HL-60/S4 (cell line): ENCODE data around the gene OLFM1.
"Not testable (repeated sequence)": the region's sequence is repeated elsewhere in the genome, so short reads cannot be mapped to it uniquely, and the experiment has no call there.

ENCODE experiments used
- in situ Hi-C: fragments of 300-500 bp; cut with MboI; formaldehyde crosslinking; loops from 2 replicates; pipeline ENCODE4 v1.14.3; 2022; ENCODE audit warnings: low sequenced_read_pairs

OLFM1 gene

DNA sequence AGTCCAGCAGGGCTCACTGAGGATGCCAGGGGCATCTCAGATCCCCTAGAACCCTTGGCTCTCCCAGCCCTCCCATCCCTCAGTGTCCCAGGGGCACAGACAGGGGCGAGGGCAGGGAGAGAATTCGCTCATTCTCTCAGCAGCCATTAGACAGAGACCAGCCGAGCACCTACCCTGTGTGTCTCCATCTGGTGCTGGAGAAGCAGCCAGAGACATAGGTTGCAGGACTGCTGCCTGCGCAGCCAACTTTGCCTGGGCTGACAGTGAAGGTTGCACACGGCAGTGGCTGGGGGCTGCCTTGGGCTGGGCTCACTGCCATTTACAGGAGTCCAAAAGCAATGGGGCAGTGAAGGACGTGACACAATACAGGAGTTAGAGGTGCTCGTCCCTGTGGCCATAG is 60.9 kb downstream of the OLFM1 start:
- in situ Hi-C loops = no loop called here

GRCh38 chr9:135149901-135150300 is 62.4 kb downstream of the OLFM1 start:
- in situ Hi-C loops = not testable (repeated sequence)

DNA sequence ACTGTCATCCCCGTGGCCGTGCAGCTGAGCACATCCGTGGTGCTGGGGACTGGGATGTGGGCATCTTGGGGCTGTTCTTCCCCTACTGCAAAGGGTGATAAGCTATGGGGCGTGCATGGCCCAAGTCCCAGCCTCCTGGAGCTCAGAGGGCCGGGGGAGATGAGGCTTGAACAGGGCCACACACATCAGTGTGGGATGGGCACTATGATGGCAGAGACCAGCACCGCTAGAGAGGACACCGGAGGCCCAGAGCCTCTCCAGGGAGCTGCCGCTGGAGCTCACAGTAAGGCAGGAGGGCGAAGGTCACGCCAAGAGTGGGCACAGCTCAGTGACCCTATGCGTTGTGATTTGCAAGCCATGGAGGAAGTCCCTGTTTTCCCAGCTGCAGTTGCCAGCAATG is 63.5 kb downstream of the OLFM1 start:
- in situ Hi-C loops = no loop called here

DNA sequence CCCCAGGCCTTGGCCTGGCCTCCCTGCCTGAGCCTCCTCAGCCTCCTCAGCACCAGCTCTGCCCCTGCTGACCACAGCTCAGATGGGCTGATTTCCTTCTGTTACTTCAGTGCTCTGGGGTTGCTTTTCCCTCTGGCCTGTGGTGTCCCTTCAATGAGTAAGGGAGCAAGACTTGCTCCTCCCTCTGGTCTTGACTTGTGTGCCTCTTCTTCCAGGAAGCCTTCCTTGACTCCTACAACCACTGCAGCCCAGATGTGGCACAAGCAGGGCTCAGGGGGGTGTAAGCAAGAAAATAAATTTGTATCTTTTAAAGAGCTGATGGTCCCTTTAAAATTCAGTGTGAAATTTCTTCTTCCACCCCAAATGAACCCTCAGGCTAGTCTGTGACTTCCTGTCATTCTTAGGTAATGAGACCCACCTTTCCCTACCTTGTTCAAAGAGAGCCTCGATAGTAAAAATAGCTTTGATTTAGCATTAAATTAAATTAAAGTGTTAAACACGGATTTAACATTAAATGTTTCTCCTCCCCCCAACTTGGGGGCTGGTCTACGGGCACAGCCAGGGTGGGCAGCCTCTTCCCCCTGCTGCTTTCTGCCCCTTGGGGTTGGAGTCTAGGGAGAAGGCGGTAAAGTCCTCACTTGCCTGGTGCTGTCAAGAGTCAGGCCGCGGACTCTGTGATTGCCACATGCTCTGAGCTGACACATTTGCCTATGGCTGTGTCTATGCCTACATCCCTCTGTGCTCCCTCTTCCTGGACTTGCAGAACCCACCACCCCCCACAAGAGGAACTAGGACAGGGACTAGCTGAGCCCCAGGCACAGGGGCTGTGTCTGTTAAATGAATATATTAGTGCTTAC is 64.5 kb downstream of the OLFM1 start:
- in situ Hi-C loops = no loop called here

- in situ Hi-C loops = no loop called here
Observed at GRCh38 chr9:135152614-135153334, 65.3 kb downstream of the OLFM1 start.

- in situ Hi-C loops = no loop called here
Observed at GRCh38 chr9:135154050-135154615, 66.7 kb downstream of the OLFM1 start.

DNA sequence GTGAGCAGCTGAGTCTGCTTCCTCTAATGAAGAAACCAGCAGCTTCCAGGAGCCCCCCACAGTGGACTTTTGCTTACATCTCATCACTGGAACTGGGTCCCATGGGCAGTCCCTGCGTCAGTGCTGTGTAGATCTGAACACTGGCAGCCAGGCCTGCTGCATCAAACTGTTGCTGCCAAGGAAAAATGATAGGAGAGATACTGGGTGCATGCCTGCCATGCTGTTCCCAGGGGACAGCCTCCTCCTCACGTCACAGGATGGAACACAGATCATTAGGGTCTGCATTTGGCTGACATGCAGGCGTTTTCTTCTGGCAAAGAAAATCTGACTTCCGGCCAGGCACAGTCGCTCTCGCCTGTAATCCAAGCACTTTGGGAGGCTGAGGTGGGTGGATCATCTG is 67.9 kb downstream of the OLFM1 start:
- in situ Hi-C loops = no loop called here

- in situ Hi-C loops = no loop called here
Observed at GRCh38 chr9:135156525-135157510, 69.3 kb downstream of the OLFM1 start.

GRCh38 chr9:135157856-135158563 is 70.5 kb downstream of the OLFM1 start:
- in situ Hi-C loops = no loop called here

DNA sequence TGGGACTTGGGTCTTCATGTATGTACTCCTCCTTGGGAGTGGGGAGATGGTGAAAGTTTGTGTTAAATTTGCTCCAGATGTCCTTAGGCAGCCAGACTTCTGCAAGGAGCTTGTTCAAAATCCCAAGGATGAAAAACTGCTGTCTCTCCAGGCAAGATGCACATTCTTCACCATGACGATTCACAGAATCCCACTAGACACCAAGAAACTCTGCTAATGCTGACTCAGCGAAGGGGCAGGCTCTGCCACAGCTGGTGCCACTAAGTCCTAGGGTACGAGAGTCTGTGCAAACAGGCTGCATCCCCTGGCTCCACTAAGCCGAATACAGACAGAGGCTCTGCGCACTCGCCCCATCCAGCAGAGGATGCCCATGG is 71.1 kb downstream of the OLFM1 start:
- in situ Hi-C loops = no loop called here

DNA sequence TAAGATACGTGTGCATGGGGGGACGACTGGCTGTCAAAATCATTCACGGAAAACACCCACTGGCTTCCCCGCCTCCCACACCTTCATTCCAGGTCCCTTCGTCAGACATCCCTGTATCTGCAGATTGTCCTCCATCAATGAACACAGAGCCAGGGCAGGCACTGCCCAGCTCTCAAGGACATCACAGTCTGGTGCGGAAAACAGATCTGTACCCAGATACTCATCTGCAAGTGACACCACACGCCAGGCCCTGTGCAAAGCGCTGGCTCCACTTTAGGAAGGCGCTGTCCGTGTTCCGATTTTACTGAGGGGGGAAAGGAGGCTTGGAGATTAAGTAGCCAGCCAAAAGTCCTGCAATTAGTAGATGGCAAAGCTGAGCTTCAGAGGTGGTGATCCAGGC is 72.3 kb downstream of the OLFM1 start:
- in situ Hi-C loops = no loop called here

GRCh38 chr9:135160862-135161261 is 73.4 kb downstream of the OLFM1 start:
- in situ Hi-C loops = no loop called here

GRCh38 chr9:135162599-135162998 is 75.1 kb downstream of the OLFM1 start:
- in situ Hi-C loops = not testable (repeated sequence)

DNA sequence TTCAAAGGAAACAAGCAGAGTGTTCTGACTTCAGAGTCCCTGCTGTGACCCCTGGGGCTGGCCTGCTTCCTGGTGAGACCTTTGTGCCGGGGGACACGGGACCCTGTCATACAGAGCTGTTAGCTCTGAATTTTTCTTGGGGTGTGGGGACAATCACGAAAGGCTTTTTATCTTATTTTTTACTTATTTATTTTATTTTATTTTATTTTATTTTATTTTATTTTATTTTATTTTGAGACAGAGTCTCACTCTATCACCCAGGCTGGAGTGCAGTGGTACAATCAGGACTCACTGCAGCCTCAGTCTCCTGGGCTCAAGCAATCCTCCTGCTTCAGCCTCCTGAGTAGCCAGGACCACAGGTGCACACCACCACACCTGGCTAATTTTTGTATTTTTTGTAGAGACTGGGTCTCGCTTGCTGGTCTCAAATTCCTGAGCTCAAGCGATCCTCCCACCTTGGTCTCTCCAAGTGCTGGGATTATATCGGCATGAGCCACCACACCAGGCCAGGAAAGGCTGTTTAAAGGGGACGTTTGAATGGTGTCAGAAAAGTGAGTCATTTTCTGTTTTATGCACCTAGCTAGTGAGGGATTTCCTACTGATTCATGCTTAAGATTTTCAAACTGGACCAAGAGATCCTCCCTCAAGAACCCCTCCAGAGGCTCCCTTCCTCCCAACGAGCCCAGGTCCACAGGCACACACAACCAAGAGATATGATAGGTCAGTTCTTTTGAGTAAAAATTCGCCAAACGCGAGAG is 75.7 kb downstream of the OLFM1 start:
- in situ Hi-C loops = no loop called here

- in situ Hi-C loops = no loop called here
Observed at GRCh38 chr9:135164036-135164435, 76.6 kb downstream of the OLFM1 start.

DNA sequence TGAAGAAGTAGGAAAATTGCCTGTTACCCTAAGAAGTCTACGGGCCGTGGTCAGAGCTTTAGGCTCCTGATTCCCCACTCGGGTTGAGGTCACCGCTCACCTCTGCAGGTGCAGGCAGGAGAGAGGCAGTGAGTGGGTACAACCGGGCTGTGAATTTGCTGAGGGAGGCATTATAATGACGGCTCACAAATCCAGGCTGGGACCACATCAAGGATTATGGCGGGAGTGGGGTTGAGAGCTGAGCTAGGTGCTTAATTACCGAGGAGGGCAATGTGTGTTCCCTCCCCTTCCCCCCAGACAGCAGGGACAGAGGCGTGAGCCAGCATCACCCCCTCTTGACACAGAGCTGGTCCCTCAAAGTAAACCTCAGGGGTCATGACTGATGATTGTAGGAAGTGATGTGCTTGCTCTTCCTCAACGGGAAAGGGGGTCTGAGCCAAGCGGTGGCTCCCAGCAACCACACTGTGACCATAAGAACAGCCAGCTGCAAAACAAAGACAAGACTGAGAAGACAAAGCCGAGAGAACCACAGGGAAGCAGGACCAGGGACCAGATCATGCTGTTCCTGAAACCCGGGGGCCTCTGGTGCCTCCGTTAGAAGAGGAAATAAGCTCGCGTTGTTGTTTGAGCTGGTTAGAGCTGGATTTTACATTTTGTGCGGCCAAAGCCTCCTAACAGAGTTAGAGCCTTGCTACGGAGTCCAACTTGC is 77.7 kb downstream of the OLFM1 start:
- in situ Hi-C loops = no loop called here

GRCh38 chr9:135165756-135166519 is 78.5 kb downstream of the OLFM1 start:
- in situ Hi-C loops = no loop called here

- in situ Hi-C loops = no loop called here
Observed at GRCh38 chr9:135166565-135166964, 79.1 kb downstream of the OLFM1 start.
